ENCODE measurements around the gene MLH3.

GRCh38 chr14:75063013-75063412, 11.7 kb upstream of the MLH3 start:
- TF ChIP-seq POLR2A (IDR thresholded peaks at IDR 0.05) (no peak), CTCF (IDR thresholded peaks at IDR 0.05 in 4 of 5, conservative IDR thresholded peaks at IDR 0.05 in 1 of 5) (no peak)
